GM18498 (cell line): ENCODE results near the gene METTL27.
"Not testable (repeated sequence)": the region's sequence is repeated elsewhere in the genome, so short reads cannot be mapped to it uniquely, and the experiment has no call there.

Source experiments
- ATAC-seq: cut with Tn5 transposase; IDR thresholded peaks from one replicate; pipeline ENCODE4 v1.9.1; 2021; ENCODE audit warnings: mild to moderate bottlenecking, moderate library complexity; ENCODE audit not compliant: unreplicated experiment

The METTL27 gene

GRCh38 chr7:73839743-73840714, 2.3 kb downstream of the METTL27 start:
- ATAC-seq = no peak

- ATAC-seq = no peak
Observed at GRCh38 chr7:73839290-73839689, 3.0 kb downstream of the METTL27 start.

- no peak for ATAC-seq
Observed at GRCh38 chr7:73838642-73839041, 3.7 kb downstream of the METTL27 start.

GRCh38 chr7:73837167-73837566, 5.1 kb downstream of the METTL27 start:
- not testable (repeated sequence) for ATAC-seq

- no peak for ATAC-seq
Observed at GRCh38 chr7:73834626-73835191, 7.6 kb downstream of the METTL27 start.

GRCh38 chr7:73833251-73833919, 8.9 kb downstream of the METTL27 start:
- ATAC-seq = no peak

GRCh38 chr7:73832806-73833205, 9.5 kb downstream of the METTL27 start:
- no peak for ATAC-seq

- ATAC-seq = no peak
Observed at GRCh38 chr7:73831834-73832651, 10.3 kb downstream of the METTL27 start.

- no peak for ATAC-seq
Observed at GRCh38 chr7:73831584-73831833, 10.8 kb downstream of the METTL27 start.

GRCh38 chr7:73830681-73831583, 11.4 kb downstream of the METTL27 start, which contains the start of gene CLDN4:
TSS of gene CLDN4 (plus strand) at chr7:73830996. CDS start at chr7:73831202, 206 bp downstream.
- ATAC-seq = no peak

GRCh38 chr7:73829921-73830680, 12.2 kb downstream of the METTL27 start:
- ATAC-seq = no peak

- ATAC-seq = no peak
Observed at GRCh38 chr7:73829505-73829904, 12.8 kb downstream of the METTL27 start.

- ATAC-seq = no peak
Observed at GRCh38 chr7:73828972-73829371, 13.3 kb downstream of the METTL27 start.

GRCh38 chr7:73828107-73828803, 14.1 kb downstream of the METTL27 start:
- no peak for ATAC-seq

GRCh38 chr7:73827567-73828106, 14.7 kb downstream of the METTL27 start:
- no peak for ATAC-seq

- no peak for ATAC-seq
Observed at GRCh38 chr7:73824986-73825385, 17.3 kb downstream of the METTL27 start.

- no peak for ATAC-seq
Observed at GRCh38 chr7:73823873-73824592, 18.3 kb downstream of the METTL27 start.

- no peak for ATAC-seq
Observed at GRCh38 chr7:73823257-73823656, 19.1 kb downstream of the METTL27 start.
